H1 (cell line): Measurements from ENCODE around the gene NAV3. TPM values are rescaled to one million over a fixed set of nuclear protein-coding genes. Genes with fewer than 3 reads are reported as not detected.

Experiments used
- CTCF ChIA-PET: fragments of 300-600 bp; sonication (Branson Sonifier 250); formaldehyde crosslinking; loops from one replicate; lab custom pipeline; 2021; ENCODE audit not compliant: partially characterized antibody; lab: Charles Lee
- POLR2A ChIA-PET: fragments of 300-600 bp; sonication (Branson Sonifier 250); formaldehyde crosslinking; loops from one replicate; lab custom pipeline; 2021; ENCODE audit warnings: inconsistent platforms; ENCODE audit not compliant: partially characterized antibody; lab: Charles Lee
- DNase-seq, 2 experiments: peaks; one replicate each; pipeline versions ENCODE4 v3.0.0 to v3.0.0-alpha.2; 2010 to 2022; ENCODE audit warnings: low spot score in 2 of 2, low read depth in 1 of 2, mixed read lengths in 1 of 2
- FAIRE-seq: peaks from 2 replicates; lab custom pipeline; 2011; peaks lifted over from hg19 to GRCh38; lab: Jason Lieb, UNC
- H2AFZ ChIP-seq: 2 replicates; pipeline ENCODE4 v1.8.1; 2012; ENCODE audit warnings: low read length, inconsistent platforms
- H2AK5ac ChIP-seq: 2 replicates; pipeline ENCODE4 v1.6.1; 2013; ENCODE audit warnings: low read depth, low read length
- H2BK120ac ChIP-seq: replicated peaks from 2 replicates; pipeline ENCODE3; 2013; ENCODE audit warnings: low read depth, low read length, inconsistent platforms
- H2BK12ac ChIP-seq: 2 replicates; pipeline ENCODE4 v1.6.1; 2013; ENCODE audit warnings: low read depth, low read length
- H2BK15ac ChIP-seq: 2 replicates; pipeline ENCODE4 v1.6.1; 2013; ENCODE audit warnings: low read length
- H2BK20ac ChIP-seq: 2 replicates; pipeline ENCODE4 v1.6.1; 2013; ENCODE audit warnings: low read length
- H2BK5ac ChIP-seq: 2 replicates; pipeline ENCODE4 v1.6.1; 2013; ENCODE audit warnings: low read depth, low read length
- H3K14ac ChIP-seq: 2 replicates; pipeline ENCODE4 v1.6.1; 2013; ENCODE audit warnings: inconsistent platforms; ENCODE audit not compliant: insufficient read length
- H3K18ac ChIP-seq: 2 replicates; pipeline ENCODE4 v1.6.1; 2013; ENCODE audit warnings: low read length; ENCODE audit errors: extremely low read depth
- H3K23ac ChIP-seq: 2 replicates; pipeline ENCODE4 v1.6.1; 2013; ENCODE audit warnings: inconsistent platforms; ENCODE audit not compliant: insufficient read length
- H3K23me2 ChIP-seq: 2 replicates; pipeline ENCODE4 v1.6.1; 2013; ENCODE audit warnings: low read depth, low read length
- H3K27ac ChIP-seq: 2 replicates; pipeline ENCODE4 v1.6.1; 2011; ENCODE audit warnings: low read depth, low read length, inconsistent platforms
- H3K27me3 ChIP-seq, 4 experiments: replicated peaks in 1 of 4; 1 replicate in 1 of 4; 2 replicates in 3 of 4; pipeline versions ENCODE4 v1.6.1 to v1.8.1; 2011 to 2013; ENCODE audit warnings: low read length in 3 of 4, mild to moderate bottlenecking in 3 of 4, inconsistent platforms in 2 of 4, mixed read lengths in 2 of 4, moderate library complexity in 1 of 4; ENCODE audit not compliant: control insufficient read depth in 3 of 4, insufficient read depth in 3 of 4; ENCODE audit errors: extremely low read depth in 1 of 4
- H3K36me3 ChIP-seq, 4 experiments: 2 replicates each; pipeline versions ENCODE4 v1.6.1 to v1.8.1; 2011 to 2013; ENCODE audit warnings: mild to moderate bottlenecking in 4 of 4, low read length in 3 of 4, moderate library complexity in 2 of 4, control low read depth in 1 of 4, inconsistent platforms in 1 of 4; ENCODE audit not compliant: insufficient read depth in 4 of 4, control insufficient read depth in 2 of 4
- H3K4ac ChIP-seq: replicated peaks from 2 replicates; pipeline ENCODE3; 2013; ENCODE audit warnings: low read length, low read depth, mixed read lengths, inconsistent platforms; ENCODE audit not compliant: insufficient read length
- H3K4me1 ChIP-seq, 4 experiments: replicated peaks in 1 of 4; 1 replicate in 1 of 4; 2 replicates in 3 of 4; pipeline versions ENCODE4 v1.6.1 to v1.8.1; 2011 to 2013; ENCODE audit warnings: low read length in 3 of 4, inconsistent platforms in 2 of 4, mixed read lengths in 1 of 4; ENCODE audit not compliant: insufficient read depth in 4 of 4, control insufficient read depth in 3 of 4
- H3K4me2 ChIP-seq, 2 experiments: 2 replicates each; pipeline versions ENCODE4 v1.6.1 to v1.8.1; 2011 to 2013; ENCODE audit warnings: low read depth in 2 of 2, low read length in 2 of 2, control low read depth in 1 of 2, inconsistent platforms in 1 of 2, mild to moderate bottlenecking in 1 of 2; ENCODE audit not compliant: insufficient read depth in 1 of 2
- H3K4me3 ChIP-seq, 4 experiments: fragments of 200-600, 300-600 bp in 1 of 4; sonication (generic), shearing (Covaris generic), sonication (Bioruptor Twin) in 1 of 4; 2 replicates each; pipeline versions ENCODE4 v1.5.1 to v1.8.1; 2011 to 2016; ENCODE audit warnings: low read length in 4 of 4, low read depth in 3 of 4, control low read depth in 2 of 4, inconsistent platforms in 2 of 4, mild to moderate bottlenecking in 2 of 4, mixed read lengths in 1 of 4, moderate library complexity in 1 of 4; ENCODE audit not compliant: insufficient read depth in 2 of 4; ENCODE audit errors: extremely low read depth in 1 of 4
- H3K56ac ChIP-seq: replicated peaks from 2 replicates; pipeline ENCODE3; 2013; ENCODE audit warnings: low read depth, mild to moderate bottlenecking, mixed read lengths, low read length, inconsistent platforms; ENCODE audit not compliant: insufficient read length
- H3K79me1 ChIP-seq: 2 replicates; pipeline ENCODE4 v1.6.1; 2013; ENCODE audit warnings: low read depth, low read length, control low read depth
- H3K79me2 ChIP-seq, 2 experiments: 2 replicates each; pipeline versions ENCODE4 v1.6.1 to v1.8.1; 2012 to 2013; ENCODE audit warnings: low read length in 2 of 2, mild to moderate bottlenecking in 2 of 2, inconsistent platforms in 1 of 2; ENCODE audit not compliant: insufficient read depth in 2 of 2, control insufficient read depth in 1 of 2
- H3K9ac ChIP-seq, 4 experiments: replicated peaks in 1 of 4; 1 replicate in 1 of 4; 2 replicates in 3 of 4; pipeline versions ENCODE4 v1.6.1 to v1.8.1; 2011 to 2013; ENCODE audit warnings: low read depth in 3 of 4, low read length in 3 of 4, control low read depth in 2 of 4, mild to moderate bottlenecking in 2 of 4, moderate library complexity in 2 of 4, inconsistent platforms in 1 of 4; ENCODE audit errors: extremely low read depth in 1 of 4
- H3K9me3 ChIP-seq, 2 experiments: 2 replicates each; pipeline versions ENCODE4 v1.6.1 to v1.8.1; 2012 to 2013; ENCODE audit warnings: mild to moderate bottlenecking in 2 of 2, moderate library complexity in 2 of 2, control low read depth in 1 of 2, inconsistent platforms in 1 of 2, low read depth in 1 of 2, low read length in 1 of 2, mixed read lengths in 1 of 2; ENCODE audit not compliant: insufficient read depth in 2 of 2
- H4K20me1 ChIP-seq, 2 experiments: replicated peaks in 1 of 2; 2 replicates each; pipeline versions ENCODE3 to v1.8.1; 2011 to 2013; ENCODE audit warnings: inconsistent platforms in 2 of 2, low read length in 2 of 2, mild to moderate bottlenecking in 1 of 2; ENCODE audit not compliant: insufficient read depth in 2 of 2, control insufficient read depth in 1 of 2
- H4K5ac ChIP-seq: 2 replicates; pipeline ENCODE4 v1.6.1; 2013; ENCODE audit warnings: low read length, low read depth, mixed read lengths, inconsistent platforms; ENCODE audit not compliant: insufficient read length
- H4K8ac ChIP-seq: 2 replicates; pipeline ENCODE4 v1.8.0; 2013; ENCODE audit warnings: mild to moderate bottlenecking, moderate library complexity, low read length, inconsistent platforms; ENCODE audit not compliant: insufficient read depth; ENCODE audit errors: extremely low read depth
- H4K91ac ChIP-seq: replicated peaks from 2 replicates; pipeline ENCODE3; 2013; ENCODE audit warnings: low read length, mixed read lengths, inconsistent platforms; ENCODE audit not compliant: insufficient read length
- CEBPB ChIP-seq: IDR thresholded peaks from 2 replicates; pipeline ENCODE4 v1.6.1; 2012; ENCODE audit warnings: low read depth, low read length
- EGR1 ChIP-seq: IDR thresholded peaks from 2 replicates; pipeline ENCODE4 v1.6.1; 2011; ENCODE audit warnings: low read depth, low read length, borderline replicate concordance
- EP300 ChIP-seq, 2 experiments: IDR thresholded peaks; 1 replicate in 1 of 2; 2 replicates in 1 of 2; pipeline ENCODE4 v1.6.1; 2011 to 2012; ENCODE audit warnings: low read depth in 2 of 2, low read length in 2 of 2, mild to moderate bottlenecking in 2 of 2, borderline replicate concordance in 1 of 2, inconsistent platforms in 1 of 2, moderate library complexity in 1 of 2
- EZH2 ChIP-seq: fragments of 200-600 bp; sonication (generic); IDR thresholded peaks from 2 replicates; pipeline ENCODE4 v1.7.1; 2012; ENCODE audit warnings: low read depth, mild to moderate bottlenecking, moderate library complexity, low read length, inconsistent platforms; ENCODE audit not compliant: severe bottlenecking
- HDAC2 ChIP-seq, 2 experiments: fragments of 300-600 bp in 1 of 2; sonication (generic) in 1 of 2; IDR thresholded peaks; 2 replicates each; pipeline ENCODE4 v1.6.1; 2011 to 2012; ENCODE audit warnings: low read depth in 2 of 2, low read length in 2 of 2, mild to moderate bottlenecking in 2 of 2, moderate library complexity in 2 of 2, borderline replicate concordance in 1 of 2, inconsistent platforms in 1 of 2
- JUN ChIP-seq: IDR thresholded peaks from 2 replicates; pipeline ENCODE4 v1.6.1; 2011; ENCODE audit warnings: low read depth, mild to moderate bottlenecking, improper control_type of control experiment, low read length
- KDM1A ChIP-seq: fragments of 200-600, 300-600 bp; sonication (generic); IDR thresholded peaks from 2 replicates; pipeline ENCODE4 v1.7.1; 2016; ENCODE audit warnings: mild to moderate bottlenecking, low read length, borderline replicate concordance
- KDM4A ChIP-seq: IDR thresholded peaks from one replicate; pipeline ENCODE4 v1.7.1; 2012; ENCODE audit warnings: low read depth, mild to moderate bottlenecking, moderate library complexity, low read length, inconsistent platforms; ENCODE audit not compliant: severe bottlenecking
- KDM5A ChIP-seq: fragments of 200-600 bp; IDR thresholded peaks from 2 replicates; pipeline ENCODE4 v1.7.1; 2012; ENCODE audit warnings: mild to moderate bottlenecking, low read length, inconsistent platforms, mixed read lengths
- POLR2A ChIP-seq, 2 experiments: IDR thresholded peaks; 1 replicate in 1 of 2; 2 replicates in 1 of 2; pipeline ENCODE4 v1.6.1; 2011; ENCODE audit warnings: low read depth in 2 of 2, low read length in 2 of 2, mild to moderate bottlenecking in 2 of 2; ENCODE audit errors: control extremely low read depth in 1 of 2
- RXRA ChIP-seq: IDR thresholded peaks from 2 replicates; pipeline ENCODE4 v1.6.1; 2011; ENCODE audit warnings: low read depth, mild to moderate bottlenecking, low read length, moderate library complexity; ENCODE audit not compliant: insufficient read depth
- SAP30 ChIP-seq: fragments of 300-600 bp; sonication (generic); IDR thresholded peaks from 2 replicates; pipeline ENCODE4 v1.7.1; 2012; ENCODE audit warnings: low read length, moderate library complexity, mild to moderate bottlenecking, inconsistent platforms; ENCODE audit not compliant: insufficient read depth, insufficient replicate concordance
- SP4 ChIP-seq: IDR thresholded peaks from 2 replicates; pipeline ENCODE4 v1.6.1; 2012; ENCODE audit warnings: low read length, inconsistent platforms
- TAF7 ChIP-seq: optimal IDR thresholded peaks from 2 replicates; pipeline ENCODE3; 2011; ENCODE audit warnings: low read depth, mild to moderate bottlenecking, inconsistent platforms, low read length, moderate library complexity, borderline replicate concordance
- ZNF274 ChIP-seq: IDR thresholded peaks from 2 replicates; pipeline ENCODE4 v1.7.0; 2012; ENCODE audit warnings: low read length, borderline replicate concordance; ENCODE audit errors: extremely low read depth
- WGBS, 2 experiments: shearing (Covaris generic) in 1 of 2; methylation state at CpG; one replicate each; pipeline versions ENCODE4 v1.1.6 to v1.1.7; 2013 to 2015; ENCODE audit warnings: low lambda C conversion rate in 2 of 2, mixed read lengths in 2 of 2, inconsistent platforms in 1 of 2, low coverage in 1 of 2, missing lambda C conversion rate in 1 of 2; ENCODE audit not compliant: insufficient replicate concordance in 2 of 2, insufficient coverage in 1 of 2, insufficient read length in 1 of 2; ENCODE audit errors: extremely low coverage in 1 of 2, missing lambda C conversion rate in 1 of 2; 5-methylcytosine and 5-hydroxymethylcytosine counted together
- polyA plus RNA-seq, 7 experiments: library from polyadenylated mRNA; depleted of rRNA in 3 of 7; stranded (reverse) in 5 of 7; unstranded in 2 of 7; fragments of >200 nt in 5 of 7; fragments of 200-250 nt in 2 of 7; gene quantifications; 1 replicate in 5 of 7; 2 replicates in 1 of 7; 4 replicates in 1 of 7; pipeline versions ENCODE4 v1.2.1 to v1.2.3, GENCODE V29; 2011 to 2013; ENCODE audit warnings: missing spikeins in 2 of 7, mixed read lengths in 2 of 7
- total RNA-seq: library from RNA; stranded (reverse); fragmentation: NEBNext Ultra II Directional; extraction: Animal tissue kit (Norgen Biotek cat#: 25700); gene quantifications from 2 replicates; pipeline ENCODE4 v1.2.1, GENCODE V29; 2021

NAV3 gene
- total and polyA plus RNA-seq, 2 of the 8 experiments (the other 6 are each of a cell fraction or from before 2014, with no cell fraction given): 0.47 to 5.0 TPM

DNA sequence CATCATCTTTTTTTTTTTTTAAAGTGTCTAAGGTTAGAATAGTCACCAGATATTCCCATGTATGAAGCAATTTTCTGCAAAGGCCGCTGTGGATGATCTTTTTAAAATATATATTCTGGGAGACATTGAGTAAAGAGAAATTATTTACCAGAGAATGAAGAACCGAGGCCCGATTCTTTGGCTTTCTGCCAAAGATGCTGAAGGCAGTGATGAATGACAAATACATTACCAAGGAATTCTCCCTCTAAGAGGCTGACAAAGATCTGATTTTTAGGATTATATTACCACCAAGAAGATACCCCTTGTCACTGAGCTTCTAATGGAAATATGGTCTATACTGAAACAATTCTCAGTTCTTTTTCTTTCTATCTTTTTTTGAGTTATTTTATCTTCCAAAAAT lies 336.8 kb downstream of the NAV3 start:
- Histone ChIP-seq H2BK12ac (no peak overlapping the region), H2BK20ac (no peak overlapping the region)
- CTCF ChIA-PET: interaction anchor here (0.6 to 2.1 kb wide), 2 partner anchors 10 to 12 kb away, joined by 3 to 7 read pairs; no protein-coding TSS in a partner anchor
- TF ChIP-seq HDAC2 (IDR thresholded peaks at IDR 0.05; ENCODE audit: borderline replicate concordance in 1 of 2, low read depth in 2 of 2, low read length in 2 of 2) (no peak), ZNF274 (no peak), EZH2 (no peak), RXRA (no peak), EP300 (IDR thresholded peaks at IDR 0.05; ENCODE audit: borderline replicate concordance in 1 of 2, low read depth in 2 of 2, low read length in 2 of 2) (no peak), POLR2A (IDR thresholded peaks at IDR 0.05; ENCODE audit: control extremely low read depth in 1 of 2, low read depth in 2 of 2, low read length in 2 of 2) (no peak), CEBPB (no peak), EGR1 (no peak), KDM5A (no peak), JUN (no peak), KDM4A (no peak), SP4 (no peak), TAF7 (no peak), SAP30 (no peak), KDM1A (no peak)

More for the DNA sequence above, 336.8 kb downstream of the NAV3 start:
- no peak overlapping the region for H3K14ac ChIP-seq
- FAIRE-seq (no peak), DNase-seq (no peak)
- no peak overlapping the region for H2BK120ac ChIP-seq
- no peak overlapping the region for H3K4me2 ChIP-seq
- H3K56ac ChIP-seq: no peak overlapping the region
- POLR2A ChIA-PET: no interaction called here
- no peaks in the 10 kb centered on the region for H3K79me2 ChIP-seq
- H3K27me3 ChIP-seq: no peaks in the 10 kb centered on the region
- no peak overlapping the region for H4K8ac ChIP-seq
- H3K4ac ChIP-seq: no peak overlapping the region
- no peak overlapping the region for H3K23ac ChIP-seq
- H3K23me2 ChIP-seq: no peaks in the 10 kb centered on the region
- H3K4me3 ChIP-seq: no peak overlapping the region
- 95% methylated on average over 3 of the region's 3 CpGs; no CpG with 5 or more reads in 1 of the 2 experiments for WGBS, 2 experiments
- no peaks in the 10 kb centered on the region for H3K36me3 ChIP-seq
- no peaks in the 10 kb centered on the region for H3K4me1 ChIP-seq
- no peak overlapping the region for H2AK5ac ChIP-seq
- H4K20me1 ChIP-seq: no peaks in the 10 kb centered on the region
- no peak overlapping the region for H3K9ac ChIP-seq
- H2BK15ac ChIP-seq: no peak overlapping the region
- H2BK5ac ChIP-seq: no peak overlapping the region
- no peak overlapping the region for H4K5ac ChIP-seq
- H4K91ac ChIP-seq: no peak overlapping the region
- no peaks in the 10 kb centered on the region for H3K9me3 ChIP-seq
- H2AFZ ChIP-seq: no peak overlapping the region
- no peaks in the 10 kb centered on the region for H3K79me1 ChIP-seq
- no peak overlapping the region for H3K27ac ChIP-seq
- H3K18ac ChIP-seq: no peak overlapping the region
